MM.1S (cell line): Measurements from ENCODE around the gene PHTF2.

ENCODE experiments used
- DNase-seq: peaks from one replicate; pipeline ENCODE4 v3.0.0-alpha.2; 2015
- H2AFZ ChIP-seq: fragments of 300-600 bp; sonication (generic); 2 replicates; pipeline ENCODE4 v1.6.0; 2016; ENCODE audit warnings: antibody characterized with exemption, low read length
- H3F3A ChIP-seq: fragments of 300-600 bp; sonication (generic); 2 replicates; pipeline ENCODE4 v1.6.1; 2016; ENCODE audit warnings: mild to moderate bottlenecking, antibody characterized with exemption, low read length, moderate library complexity, mixed read lengths; ENCODE audit not compliant: insufficient read depth
- H3K27ac ChIP-seq: fragments of 300-600 bp; sonication (generic); 2 replicates; pipeline ENCODE4 v1.5.1; 2016; ENCODE audit warnings: mild to moderate bottlenecking, low read length
- H3K27me3 ChIP-seq: fragments of 300-600 bp; sonication (generic); replicated peaks from 2 replicates; pipeline ENCODE4 v1.6.0; 2016; ENCODE audit warnings: low read length; ENCODE audit not compliant: insufficient read depth
- H3K36me3 ChIP-seq: fragments of 300-600 bp; sonication (generic); replicated peaks from 2 replicates; pipeline ENCODE4 v1.6.1; 2016; ENCODE audit warnings: mild to moderate bottlenecking, low read length, mixed read lengths; ENCODE audit not compliant: insufficient read depth
- H3K4me1 ChIP-seq: fragments of 300-600 bp; sonication (generic); 2 replicates; pipeline ENCODE4 v1.6.1; 2016; ENCODE audit warnings: low read length, mixed read lengths
- H3K4me2 ChIP-seq: fragments of 300-600 bp; sonication (generic); 2 replicates; pipeline ENCODE4 v1.6.0; 2016; ENCODE audit warnings: low read depth, low read length
- H3K4me3 ChIP-seq: fragments of 300-600 bp; sonication (generic); 2 replicates; pipeline ENCODE4 v1.5.1; 2016; ENCODE audit warnings: low read length, mixed read lengths
- H3K79me2 ChIP-seq: fragments of 300-600 bp; sonication (generic); 2 replicates; pipeline ENCODE4 v1.6.1; 2016; ENCODE audit warnings: mixed run types, low read length, mixed read lengths
- H3K9ac ChIP-seq: fragments of 300-600 bp; sonication (generic); 2 replicates; pipeline ENCODE4 v1.6.1; 2016; ENCODE audit warnings: low read length, mixed read lengths
- H3K9me2 ChIP-seq: fragments of 300-600 bp; sonication (generic); replicated peaks from 2 replicates; pipeline ENCODE4 v1.6.1; 2016; ENCODE audit warnings: mild to moderate bottlenecking, low read length, mixed read lengths; ENCODE audit not compliant: insufficient read depth
- H3K9me3 ChIP-seq: fragments of 300-600 bp; sonication (generic); replicated peaks from 2 replicates; pipeline ENCODE4 v1.6.1; 2016; ENCODE audit warnings: mild to moderate bottlenecking, low read length, mixed read lengths; ENCODE audit not compliant: insufficient read depth
- H4K20me1 ChIP-seq: fragments of 300-600 bp; sonication (generic); 2 replicates; pipeline ENCODE4 v1.6.1; 2016; ENCODE audit warnings: mild to moderate bottlenecking, low read length, moderate library complexity, mixed read lengths; ENCODE audit not compliant: insufficient read depth
- CTCF ChIP-seq: fragments of 300-600 bp; sonication (generic); IDR thresholded peaks from 2 replicates; pipeline ENCODE4 v1.5.1; 2016; ENCODE audit warnings: antibody characterized with exemption, low read length, mixed read lengths
- EZH2 ChIP-seq: fragments of 300-600 bp; sonication (generic); optimal IDR thresholded peaks from 2 replicates; pipeline ENCODE3; 2017; ENCODE audit warnings: low read depth, mild to moderate bottlenecking, antibody characterized with exemption, low read length, mixed read lengths
- EZH2phosphoT487 ChIP-seq: fragments of 300-600 bp; sonication (generic); IDR thresholded peaks from 2 replicates; pipeline ENCODE4 v1.6.1; 2018; ENCODE audit warnings: antibody characterized with exemption, low read length

PHTF2 gene

GRCh38 chr7:77837966-77838365, 39.4 kb downstream of the PHTF2 start:
- Histone ChIP-seq H3F3A (no peaks in the 10 kb centered on the region), H3K27me3 (no peaks in the 10 kb centered on the region), H3K79me2 (no peaks in the 10 kb centered on the region), H3K4me3 (no peak overlapping the region), H3K9ac (no peak overlapping the region), H3K9me2 (no peaks in the 10 kb centered on the region), H3K27ac (no peak overlapping the region), H3K9me3 (no peaks in the 10 kb centered on the region), H3K4me2 (no peak overlapping the region), H2AFZ (no peak overlapping the region), H3K36me3 (no peaks in the 10 kb centered on the region), H3K4me1 (no peaks in the 10 kb centered on the region), H4K20me1 (no peaks in the 10 kb centered on the region)
- DNase-seq = no peak
- no peak for TF ChIP-seq EZH2
- TF ChIP-seq EZH2phosphoT487 = no peak
- TF ChIP-seq CTCF = no peak

- Histone ChIP-seq H3K4me3 (no peak overlapping the region), H3K79me2 (no peaks in the 10 kb centered on the region), H3K9me2 (no peaks in the 10 kb centered on the region), H3K27ac (no peak overlapping the region), H3F3A (no peaks in the 10 kb centered on the region), H4K20me1 (no peaks in the 10 kb centered on the region), H3K9ac (no peak overlapping the region), H3K4me1 (no peaks in the 10 kb centered on the region), H3K36me3 (no peaks in the 10 kb centered on the region), H3K4me2 (no peak overlapping the region), H2AFZ (no peak overlapping the region), H3K9me3 (no peaks in the 10 kb centered on the region), H3K27me3 (no peaks in the 10 kb centered on the region)
- DNase-seq = no peak
- TF ChIP-seq EZH2 (no peak), CTCF (no peak), EZH2phosphoT487 (no peak)
These were observed 40.4 kb downstream of the PHTF2 start for GRCh38 chr7:77838929-77839491.

DNA sequence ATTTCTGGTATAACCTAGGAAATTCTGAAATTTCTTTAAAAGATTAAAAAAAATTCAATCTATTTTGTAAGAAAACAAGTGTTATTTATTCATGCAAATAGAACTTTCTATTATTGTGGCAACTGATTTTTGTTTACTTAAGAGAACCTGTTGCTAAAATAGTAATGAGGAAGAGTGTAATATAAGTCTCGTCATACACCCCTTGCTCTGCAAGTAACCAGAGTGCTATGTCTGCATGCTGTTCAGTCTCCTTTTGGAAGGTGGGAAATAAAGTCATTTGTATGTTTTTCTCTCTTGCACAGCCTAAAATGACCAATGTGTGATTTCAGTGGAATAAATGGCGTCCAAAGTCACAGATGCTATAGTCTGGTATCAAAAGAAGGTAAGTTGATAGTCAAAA, 41.3 kb downstream of the PHTF2 start:
- H3K9me3 ChIP-seq = no peaks in the 10 kb centered on the region
- no peaks in the 10 kb centered on the region for H3K9me2 ChIP-seq
- no peak overlapping the region for H3K27ac ChIP-seq
- H3F3A ChIP-seq = no peaks in the 10 kb centered on the region
- H3K4me3 ChIP-seq = no peak overlapping the region
- no peak overlapping the region for H3K9ac ChIP-seq
- no peaks in the 10 kb centered on the region for H3K36me3 ChIP-seq
- H4K20me1 ChIP-seq = no peaks in the 10 kb centered on the region
- no peaks in the 10 kb centered on the region for H3K79me2 ChIP-seq
- no peaks in the 10 kb centered on the region for H3K27me3 ChIP-seq
- H2AFZ ChIP-seq = no peak overlapping the region
- no peaks in the 10 kb centered on the region for H3K4me1 ChIP-seq
- TF ChIP-seq CTCF (no peak), EZH2phosphoT487 (no peak), EZH2 (no peak)
- DNase-seq = no peak
- no peak overlapping the region for H3K4me2 ChIP-seq
